ENCODE results near the gene HECW1. TPM values are rescaled to one million over a fixed set of nuclear protein-coding genes. Genes with fewer than 3 reads are reported as not detected.

Gene HECW1
- total RNA-seq, 4 donors from 2014 or later, result 1.2 to 3.9 (median 2.0) TPM

DNA sequence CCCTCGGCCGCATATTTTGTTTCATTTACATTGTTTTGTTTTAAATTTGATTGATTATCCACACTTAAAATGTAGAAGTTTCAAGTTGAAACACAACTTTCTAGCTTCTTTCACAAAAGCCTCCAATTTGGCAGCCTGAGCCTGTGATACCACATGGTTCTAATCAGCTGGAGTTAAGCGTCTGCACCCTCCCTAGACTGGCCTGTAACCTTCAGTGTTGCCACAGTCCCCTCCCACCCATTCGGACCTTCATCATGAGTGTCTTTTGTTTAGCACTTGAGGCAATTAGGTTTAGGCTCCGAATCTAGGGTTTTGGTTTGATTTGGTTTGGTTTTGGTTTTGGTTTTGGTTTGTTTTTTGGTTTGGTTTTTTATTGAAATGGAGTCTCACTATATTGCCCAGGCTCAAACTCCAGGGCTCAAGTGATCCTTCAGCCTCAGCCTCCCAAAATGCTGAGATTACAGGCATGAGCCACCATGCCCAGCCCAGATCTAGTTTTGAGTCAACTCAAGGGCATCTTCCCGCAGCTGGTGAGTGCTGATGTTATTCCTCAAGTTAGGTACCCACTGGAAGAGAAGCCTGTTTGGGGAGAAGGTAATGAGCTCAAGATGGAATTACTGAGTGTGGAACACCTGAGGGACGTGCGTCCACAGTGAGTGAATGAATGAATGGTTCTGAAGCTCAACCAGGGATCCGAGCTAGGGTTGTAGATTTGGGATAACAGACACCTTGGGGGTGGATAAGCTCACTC is 201.4 kb downstream of the HECW1 start:
- DNase-seq (no peak), ATAC-seq (no peak)
- Histone ChIP-seq H3K36me3 (no peaks in the 10 kb centered on the region), H3K9me3 (no peaks in the 10 kb centered on the region), H3K4me1 (no peaks in the 10 kb centered on the region), H3K27me3 (no peaks in the 10 kb centered on the region), H3K27ac (no peak overlapping the region), H3K4me3 (no peak overlapping the region)
- in situ Hi-C loops (cut with MboI; ENCODE audit: low sequenced_read_pairs in 4 of 4) (no loop called here), intact Hi-C loops (cut with DNase I; ENCODE audit: low total_unique reads) (no loop called here)
- no peak for TF ChIP-seq POLR2A (IDR thresholded peaks at IDR 0.05)
- TF ChIP-seq, protein P1, sequence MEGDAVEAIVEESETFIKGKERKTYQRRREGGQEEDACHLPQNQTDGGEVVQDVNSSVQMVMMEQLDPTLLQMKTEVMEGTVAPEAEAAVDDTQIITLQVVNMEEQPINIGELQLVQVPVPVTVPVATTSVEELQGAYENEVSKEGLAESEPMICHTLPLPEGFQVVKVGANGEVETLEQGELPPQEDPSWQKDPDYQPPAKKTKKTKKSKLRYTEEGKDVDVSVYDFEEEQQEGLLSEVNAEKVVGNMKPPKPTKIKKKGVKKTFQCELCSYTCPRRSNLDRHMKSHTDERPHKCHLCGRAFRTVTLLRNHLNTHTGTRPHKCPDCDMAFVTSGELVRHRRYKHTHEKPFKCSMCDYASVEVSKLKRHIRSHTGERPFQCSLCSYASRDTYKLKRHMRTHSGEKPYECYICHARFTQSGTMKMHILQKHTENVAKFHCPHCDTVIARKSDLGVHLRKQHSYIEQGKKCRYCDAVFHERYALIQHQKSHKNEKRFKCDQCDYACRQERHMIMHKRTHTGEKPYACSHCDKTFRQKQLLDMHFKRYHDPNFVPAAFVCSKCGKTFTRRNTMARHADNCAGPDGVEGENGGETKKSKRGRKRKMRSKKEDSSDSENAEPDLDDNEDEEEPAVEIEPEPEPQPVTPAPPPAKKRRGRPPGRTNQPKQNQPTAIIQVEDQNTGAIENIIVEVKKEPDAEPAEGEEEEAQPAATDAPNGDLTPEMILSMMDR (IDR thresholded peaks at IDR 0.05 in 4 of 5, conservative IDR thresholded peaks at IDR 0.05 in 1 of 5), result no peak

DNA sequence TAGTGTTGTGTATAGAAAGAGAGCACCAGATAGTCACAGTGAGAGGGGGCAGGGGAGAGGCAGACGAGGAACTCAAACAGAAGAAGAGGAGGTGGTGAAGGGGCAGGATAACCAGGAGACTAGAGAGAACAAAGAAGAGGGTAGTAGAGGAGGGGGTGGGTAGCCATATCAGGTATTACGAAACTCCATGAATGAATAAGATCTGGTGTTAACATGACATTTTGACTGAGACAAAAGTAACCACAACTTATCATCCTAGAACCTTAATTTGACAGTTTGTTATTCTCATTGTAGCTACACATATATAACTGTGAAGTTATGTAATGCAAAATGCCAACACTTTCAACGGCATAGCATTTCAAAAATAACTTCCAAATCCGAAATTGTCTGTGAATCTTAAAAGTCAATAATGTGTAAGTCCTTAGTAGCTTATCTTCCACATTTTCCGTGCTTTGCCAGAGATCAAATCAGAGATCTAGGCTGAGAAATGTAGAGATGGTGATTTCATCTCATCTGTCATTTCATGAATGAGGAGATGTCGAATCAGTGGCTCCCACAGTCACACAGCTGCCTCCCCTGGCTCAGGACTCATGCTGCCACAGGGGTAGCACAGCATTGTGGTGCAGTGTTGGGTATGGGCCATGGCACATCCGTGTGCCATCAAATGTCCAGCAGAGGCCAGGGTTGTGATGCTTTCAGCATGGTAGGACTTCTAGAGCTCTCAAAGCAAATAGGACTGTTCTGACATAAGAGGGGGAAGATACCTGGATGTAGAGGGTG is 202.1 kb downstream of the HECW1 start:
- Histone ChIP-seq H3K4me3 (no peak overlapping the region), H3K9me3 (no peaks in the 10 kb centered on the region), H3K4me1 (no peaks in the 10 kb centered on the region), H3K36me3 (no peaks in the 10 kb centered on the region), H3K27ac (no peak overlapping the region), H3K27me3 (no peaks in the 10 kb centered on the region)
- in situ Hi-C loops (cut with MboI; ENCODE audit: low sequenced_read_pairs in 4 of 4) (no loop called here), intact Hi-C loops (cut with DNase I; ENCODE audit: low total_unique reads) (no loop called here)
- DNase-seq (no peak), ATAC-seq (no peak)
- no peak for TF ChIP-seq POLR2A (IDR thresholded peaks at IDR 0.05)
- TF ChIP-seq, protein P1 (IDR thresholded peaks at IDR 0.05 in 4 of 5, conservative IDR thresholded peaks at IDR 0.05 in 1 of 5), result no peak

GRCh38 chr7:43317075-43317474 is 204.6 kb downstream of the HECW1 start:
- intact Hi-C loops (cut with DNase I; ENCODE audit: low total_unique reads) (no loop called here), in situ Hi-C loops (cut with MboI; ENCODE audit: low sequenced_read_pairs in 4 of 4) (no loop called here)
- Histone ChIP-seq H3K36me3 (no peaks in the 10 kb centered on the region), H3K4me1 (no peaks in the 10 kb centered on the region), H3K9me3 (no peaks in the 10 kb centered on the region), H3K4me3 (no peak overlapping the region), H3K27ac (no peak overlapping the region), H3K27me3 (no peaks in the 10 kb centered on the region)
- ATAC-seq (no peak), DNase-seq (no peak)
- TF ChIP-seq, protein P1 (IDR thresholded peaks at IDR 0.05 in 4 of 5, conservative IDR thresholded peaks at IDR 0.05 in 1 of 5), result no peak
- no peak for TF ChIP-seq POLR2A (IDR thresholded peaks at IDR 0.05)

- Histone ChIP-seq H3K27me3 (no peaks in the 10 kb centered on the region), H3K4me1 (no peaks in the 10 kb centered on the region), H3K36me3 (no peaks in the 10 kb centered on the region), H3K4me3 (no peak overlapping the region), H3K9me3 (no peaks in the 10 kb centered on the region), H3K27ac (no peak overlapping the region)
- ATAC-seq, result no peak
- DNase-seq, result no peak
- intact Hi-C loops (cut with DNase I; ENCODE audit: low total_unique reads) (no loop called here), in situ Hi-C loops (cut with MboI; ENCODE audit: low sequenced_read_pairs in 4 of 4) (no loop called here)
- TF ChIP-seq, protein P1 (IDR thresholded peaks at IDR 0.05 in 4 of 5, conservative IDR thresholded peaks at IDR 0.05 in 1 of 5), result no peak
- no peak for TF ChIP-seq POLR2A (IDR thresholded peaks at IDR 0.05)
Measured at GRCh38 chr7:43318188-43318770, 205.8 kb downstream of the HECW1 start.
